GM19467 (cell line): ENCODE results near the gene F8.
"Not testable (repeated sequence)": the region's sequence is repeated elsewhere in the genome, so short reads cannot be mapped to it uniquely, and the experiment has no call there.

ENCODE experiments used
- ATAC-seq: cut with Tn5 transposase; IDR thresholded peaks from one replicate; pipeline ENCODE4 v1.9.1; 2021; ENCODE audit warnings: mild to moderate bottlenecking, moderate library complexity; ENCODE audit not compliant: unreplicated experiment

F8 gene

DNA sequence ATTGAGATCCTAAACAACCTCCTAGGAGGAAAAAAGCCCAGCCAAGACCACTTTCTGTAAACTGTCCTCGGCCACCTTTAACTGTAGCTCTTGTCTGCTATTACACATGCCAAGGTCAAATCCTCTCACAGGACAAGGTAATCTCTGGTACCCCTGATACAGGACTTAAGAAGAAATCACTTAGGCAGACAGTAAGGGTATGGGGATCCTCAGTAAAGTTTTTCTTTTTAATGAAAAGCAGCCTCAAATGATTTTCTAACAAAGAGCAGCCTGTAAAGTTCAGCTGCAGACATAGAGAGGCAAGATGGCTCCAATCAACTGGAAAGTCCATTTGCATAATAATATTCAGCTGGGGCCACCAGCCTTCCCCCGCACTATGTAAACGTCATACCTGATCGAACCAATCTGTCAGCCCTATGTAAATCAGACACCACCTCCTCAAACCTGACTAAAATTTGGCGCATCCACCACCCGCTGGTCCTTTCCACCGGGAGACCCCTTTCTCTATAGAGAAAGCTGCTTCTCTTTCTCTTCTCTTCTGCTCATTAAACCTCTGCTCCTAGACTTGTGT lies 202.7 kb downstream of the F8 start:
- ATAC-seq: peak; percentile 68

DNA sequence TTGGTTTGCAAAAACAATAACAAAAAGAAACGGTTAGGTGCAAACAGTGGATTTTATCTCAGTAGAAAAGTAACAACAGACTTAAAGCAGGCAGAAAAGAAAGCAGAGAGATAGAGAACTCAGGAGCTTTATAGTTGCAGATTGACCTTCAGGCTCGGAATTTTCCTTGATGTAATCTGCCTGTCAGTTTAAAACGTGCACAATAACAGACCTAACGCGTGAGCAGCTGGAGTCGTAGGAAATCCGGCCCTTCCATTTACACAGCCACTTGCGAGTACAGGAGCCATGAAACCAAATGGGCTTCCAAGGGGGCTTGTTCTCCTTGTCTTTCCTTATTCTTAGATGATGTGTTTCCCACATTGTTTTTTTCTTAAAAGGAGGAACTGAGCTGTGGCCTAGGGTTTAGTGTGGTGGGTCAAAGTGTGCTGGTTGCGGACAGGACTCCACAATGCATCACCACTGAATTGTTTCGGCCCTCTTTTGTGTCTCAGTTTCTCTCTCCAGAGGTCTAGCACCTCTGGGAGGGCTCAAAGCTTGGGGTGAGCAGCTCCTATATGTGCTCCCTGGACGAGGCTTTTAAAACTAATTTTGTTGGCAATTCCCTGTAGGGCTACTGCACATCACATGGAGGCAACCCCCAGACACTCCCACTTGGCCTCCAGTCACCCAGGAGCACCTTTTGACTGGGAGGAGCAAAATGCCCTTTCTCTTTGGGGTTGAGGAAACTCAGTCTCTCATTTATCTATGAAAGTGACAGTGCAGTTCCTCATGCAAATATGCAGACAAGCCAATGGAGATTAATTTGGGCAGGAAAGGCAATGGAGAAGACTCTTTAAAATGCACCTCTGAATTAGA lies 203.4 kb downstream of the F8 start:
- no peak for ATAC-seq

DNA sequence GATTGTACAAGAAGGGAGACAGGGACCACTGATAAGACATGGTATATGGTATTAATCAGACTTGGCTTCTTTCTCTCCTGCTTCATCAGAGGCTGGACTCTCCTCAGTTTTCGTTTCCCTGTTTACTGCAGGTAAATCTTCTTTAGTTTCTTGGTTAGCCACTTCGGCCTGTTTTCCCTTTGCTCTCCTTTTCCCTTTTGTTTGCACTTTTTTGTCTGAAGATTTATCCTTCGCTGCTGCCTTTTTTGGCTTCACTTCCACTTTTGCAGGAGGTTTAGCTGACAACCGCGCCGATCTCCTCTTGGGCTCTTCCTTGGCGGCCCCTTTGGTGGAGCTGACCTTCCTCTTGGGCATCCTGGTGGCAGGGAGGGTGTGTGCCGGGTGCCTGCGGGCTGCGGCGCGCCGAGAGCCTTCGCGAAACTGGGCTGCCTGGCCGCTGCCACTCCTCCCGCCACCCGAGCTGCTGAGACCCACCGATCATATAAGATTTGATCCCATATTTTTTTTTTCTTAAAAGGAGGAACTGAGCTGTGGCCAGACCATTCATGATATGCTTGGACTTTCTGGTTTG lies 205.4 kb downstream of the F8 start:
- ATAC-seq: not testable (repeated sequence)

DNA sequence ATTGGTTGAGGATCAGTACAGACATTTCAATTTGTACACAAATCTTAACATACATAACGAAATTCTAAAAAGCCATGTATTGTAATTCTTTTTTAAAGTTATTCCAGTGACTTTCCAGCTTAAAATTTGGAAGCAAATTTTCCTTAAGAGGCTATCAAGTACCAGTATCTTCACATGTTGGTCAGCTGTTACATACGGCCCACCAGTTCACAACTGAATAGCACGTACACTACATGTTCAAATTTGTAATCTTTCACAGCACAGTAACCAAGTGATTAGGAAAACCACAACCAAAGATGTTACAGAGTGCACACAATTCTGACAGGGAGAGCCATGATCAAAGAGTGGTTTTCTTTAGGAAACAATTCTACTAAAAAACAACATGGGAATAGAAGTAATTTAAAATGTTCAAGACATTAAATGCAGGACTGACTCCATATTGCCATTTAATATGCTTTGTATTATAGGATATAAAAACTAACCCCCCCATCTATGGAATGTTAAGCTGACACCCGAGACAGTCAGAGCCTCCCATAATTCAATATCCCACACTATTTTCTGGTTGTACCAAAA lies 206.1 kb downstream of the F8 start:
- ATAC-seq: not testable (repeated sequence)

DNA sequence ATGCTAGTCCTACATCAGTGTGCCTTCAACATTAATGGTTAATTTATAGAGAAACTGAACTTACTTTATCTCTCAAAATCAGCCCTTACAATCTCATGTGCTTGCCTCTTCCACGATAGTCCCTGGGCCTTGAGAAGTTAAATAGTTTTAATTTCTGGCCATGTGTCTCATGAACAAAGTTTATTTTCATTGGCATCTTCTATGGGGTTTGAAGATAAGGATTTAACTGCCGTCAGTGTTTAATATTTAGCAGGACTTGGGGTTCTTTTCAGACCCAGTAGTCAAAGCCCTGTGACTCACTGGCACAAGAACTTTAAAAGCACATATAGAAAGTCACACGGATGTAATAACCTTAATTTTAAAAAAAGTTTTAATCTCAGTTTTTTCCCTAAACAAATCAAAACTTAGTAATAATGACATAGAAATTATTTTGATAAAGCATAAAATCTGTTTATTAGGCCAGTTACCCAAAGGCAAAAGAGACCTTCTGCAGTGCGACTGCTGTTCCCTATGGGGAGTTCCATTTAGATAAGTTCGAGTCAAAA lies 207.2 kb downstream of the F8 start:
- ATAC-seq: no peak

DNA sequence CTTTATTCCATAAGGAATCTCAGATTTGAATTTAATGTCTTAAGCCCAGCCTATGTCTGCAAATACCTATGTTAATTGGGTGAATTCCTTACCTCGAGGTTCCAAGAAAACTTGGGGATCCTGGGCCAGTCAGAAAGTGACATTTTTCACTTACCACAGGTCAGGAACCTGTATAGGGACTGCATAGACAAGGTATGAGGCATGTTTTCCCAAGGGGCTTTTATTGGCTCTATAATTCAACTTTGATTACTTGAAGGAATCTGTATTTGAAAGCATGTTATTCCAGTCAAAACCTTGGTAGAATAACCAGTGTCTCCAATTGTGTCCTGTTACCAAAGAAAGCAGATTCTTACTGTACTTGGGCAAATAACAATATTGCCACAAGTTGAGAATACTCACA lies 208.7 kb downstream of the F8 start:
- ATAC-seq: no peak

DNA sequence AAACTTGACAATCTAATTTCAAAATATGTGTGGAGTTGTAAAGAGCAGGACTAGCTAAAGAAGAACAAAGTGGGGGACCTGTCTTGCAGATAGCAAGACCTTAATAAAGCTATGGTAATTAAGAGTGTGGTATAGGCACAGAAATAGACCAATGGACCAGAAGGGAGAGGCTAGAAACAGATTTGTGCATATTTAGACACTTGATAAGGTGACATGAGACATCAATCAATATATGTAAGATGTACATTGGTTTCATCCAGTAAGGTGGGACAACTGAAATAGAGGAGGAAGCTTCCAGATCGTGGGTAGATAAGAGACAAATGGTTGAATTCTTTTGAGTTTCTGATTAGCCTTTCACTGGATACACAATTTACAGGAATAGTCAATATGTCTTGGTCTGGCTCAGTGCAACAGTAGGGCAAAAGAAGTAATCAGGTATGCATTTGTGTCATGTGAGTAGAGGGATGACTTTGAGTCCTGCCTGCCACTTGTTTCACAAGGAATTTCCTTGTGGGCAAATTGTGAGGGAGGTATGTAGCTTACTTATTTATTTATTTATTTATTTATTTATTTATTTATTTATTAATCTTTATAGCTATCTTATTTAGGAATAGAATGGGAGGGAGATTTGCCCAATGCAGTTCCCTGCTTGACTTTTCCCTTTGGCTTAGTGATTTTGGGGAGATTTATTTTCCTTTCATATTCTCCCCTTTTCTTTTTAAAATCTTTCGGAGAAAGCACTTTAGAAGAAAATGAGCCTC lies 210.0 kb downstream of the F8 start:
- no peak for ATAC-seq

DNA sequence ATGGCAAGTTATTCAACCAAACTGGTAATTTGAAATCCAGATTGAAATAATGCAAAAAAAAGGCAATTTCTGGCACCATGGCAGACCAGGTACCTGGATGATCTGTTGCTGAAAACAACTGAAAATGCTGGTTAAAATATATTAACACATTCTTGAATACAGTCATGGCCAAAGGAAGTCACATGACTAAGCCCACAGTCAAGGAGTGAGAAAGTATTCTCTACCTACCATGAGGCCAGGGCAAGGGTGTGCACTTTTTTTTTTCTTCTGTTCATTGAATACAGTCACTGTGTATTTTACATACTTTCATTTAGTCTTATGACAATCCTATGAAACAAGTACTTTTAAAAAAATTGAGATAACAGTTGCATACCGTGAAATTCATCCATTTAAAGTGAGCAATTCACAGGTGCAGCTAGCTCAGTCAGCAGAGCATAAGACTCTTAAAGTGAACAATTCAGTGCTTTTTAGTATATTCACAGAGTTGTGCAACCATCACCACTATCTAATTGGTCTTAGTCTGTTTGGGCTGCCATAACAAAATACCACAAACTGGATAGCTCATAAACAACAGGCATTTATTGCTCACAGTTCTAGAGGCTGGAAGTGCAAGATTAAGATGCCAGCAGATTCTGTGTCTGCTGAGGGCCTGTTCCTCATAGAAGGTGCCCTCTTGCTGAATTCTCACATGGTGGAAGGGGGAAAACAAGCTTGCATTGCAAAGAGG lies 212.4 kb downstream of the F8 start:
- no peak for ATAC-seq

DNA sequence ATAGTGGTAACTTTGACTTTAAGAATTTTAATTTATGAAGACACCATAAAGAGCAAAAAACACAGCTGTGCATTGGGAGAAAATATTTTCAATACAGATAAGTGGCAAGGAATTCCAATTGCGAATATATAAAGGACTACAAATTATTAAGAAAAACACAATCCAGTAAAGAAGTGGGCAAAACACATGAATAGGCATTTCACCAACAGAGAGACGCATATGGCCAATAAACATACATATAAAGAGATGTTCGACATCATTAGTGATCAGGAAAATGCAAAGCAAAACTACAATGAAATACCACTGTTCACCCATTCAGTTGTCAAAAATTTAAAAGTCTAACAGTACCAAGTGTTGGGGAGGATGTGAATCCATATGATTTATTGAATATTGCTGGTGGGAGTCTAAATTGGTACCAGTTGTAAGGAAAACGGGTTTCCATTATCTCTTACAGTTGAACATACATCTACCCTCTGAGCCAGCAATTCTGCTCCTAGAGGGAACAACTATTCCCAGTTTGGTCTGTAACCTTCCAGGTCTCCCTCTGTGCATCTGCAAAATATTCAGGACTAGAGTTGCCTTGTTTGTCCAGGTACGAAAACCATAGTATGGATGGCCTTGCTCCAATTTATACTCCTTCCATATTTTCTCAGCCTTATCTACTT lies 215.6 kb downstream of the F8 start:
- no peak for ATAC-seq

DNA sequence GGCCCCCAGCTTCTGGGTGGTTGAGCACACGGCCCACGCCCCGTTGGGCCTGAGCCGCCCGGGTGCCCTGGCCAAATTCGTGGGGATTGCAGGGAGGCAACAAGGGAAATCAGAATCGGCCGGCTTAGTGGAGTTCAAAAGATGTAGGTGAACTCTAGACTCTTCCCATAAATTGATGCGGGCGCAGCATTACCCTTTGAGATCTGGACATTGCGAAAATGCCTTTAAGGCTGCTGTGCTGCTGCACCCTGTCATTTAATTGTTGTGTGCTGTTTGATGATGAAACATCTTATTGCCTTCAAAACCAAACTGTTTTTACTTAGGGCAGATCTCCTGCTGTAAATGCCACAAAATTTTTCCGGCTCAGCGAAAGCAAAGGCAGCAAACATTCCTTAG lies 216.8 kb downstream of the F8 start:
- ATAC-seq: no peak

DNA sequence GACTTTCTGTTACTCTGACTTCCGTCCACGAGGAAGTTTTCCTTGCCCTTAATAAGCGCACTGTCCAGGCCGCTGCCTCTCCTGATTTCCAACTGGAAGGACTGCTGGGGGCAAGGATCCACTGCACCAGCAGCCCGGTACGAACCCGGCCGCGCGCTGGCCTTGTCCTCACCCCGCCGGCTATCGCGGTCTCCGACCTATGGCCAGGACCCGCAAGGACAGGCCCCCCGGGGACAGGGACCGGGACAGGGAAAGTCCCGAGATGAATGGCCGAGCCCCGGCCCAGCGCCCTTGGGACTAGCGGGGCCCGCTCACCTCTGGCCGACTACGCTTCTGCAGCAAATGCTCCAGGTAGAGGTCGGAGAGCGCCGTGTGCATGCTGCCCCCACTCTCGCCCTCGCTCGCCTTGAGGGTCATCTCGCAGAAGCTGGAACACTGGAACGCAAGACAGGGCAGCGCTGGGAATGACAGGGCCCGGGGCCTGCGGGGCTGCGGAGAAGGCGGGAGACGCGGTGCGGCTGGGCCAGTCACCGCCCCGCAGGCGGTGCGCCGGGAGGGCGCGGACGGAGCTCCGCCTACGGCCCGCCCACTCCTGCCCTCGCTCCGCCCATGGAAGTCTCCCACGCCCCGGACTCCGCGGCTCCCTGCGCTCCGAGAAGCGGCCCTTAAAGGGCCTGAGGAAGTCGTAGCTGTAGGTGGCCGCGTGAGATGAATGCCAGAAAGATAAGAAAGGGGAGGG lies 217.4 kb downstream of the F8 start, which contains the start of gene MPP1:
Gene MPP1 (minus strand): TSS at position 529 of the 739 bp plus-strand sequence. CDS start 112 bp downstream, at position 417.
- peak; percentile 83 for ATAC-seq

DNA sequence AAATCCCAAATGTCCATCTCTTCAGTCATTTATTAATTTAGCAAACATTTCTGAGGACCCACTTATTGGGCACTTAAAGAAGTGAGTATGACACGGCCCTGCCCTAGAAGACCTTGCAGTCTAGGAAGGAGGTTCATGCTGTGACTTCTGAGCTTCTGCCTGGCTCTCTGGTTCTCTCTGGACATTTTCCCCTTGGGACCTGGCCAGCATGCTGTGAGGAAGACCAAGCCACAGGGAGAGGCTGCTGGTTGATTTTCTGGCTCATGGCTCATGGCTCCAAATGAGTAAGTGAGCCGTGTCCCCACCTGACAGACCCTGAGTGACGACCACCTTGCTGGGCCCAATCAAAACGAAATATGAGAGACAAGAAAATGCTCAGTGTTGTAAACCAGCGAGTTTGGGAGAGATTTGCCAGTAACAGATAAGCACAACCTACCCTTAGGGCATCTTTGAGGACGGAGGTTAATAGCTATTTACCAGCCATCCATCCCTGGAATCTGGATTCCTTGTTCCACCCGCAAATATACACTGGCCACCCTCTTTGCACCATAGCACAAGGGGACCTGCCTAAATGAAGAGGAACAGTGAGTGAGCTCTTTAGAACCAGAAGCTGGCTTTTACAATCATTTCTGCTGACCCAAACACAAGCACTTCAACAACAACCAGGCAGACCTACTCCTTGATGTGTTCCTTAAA lies 218.1 kb downstream of the F8 start:
- ATAC-seq: no peak

DNA sequence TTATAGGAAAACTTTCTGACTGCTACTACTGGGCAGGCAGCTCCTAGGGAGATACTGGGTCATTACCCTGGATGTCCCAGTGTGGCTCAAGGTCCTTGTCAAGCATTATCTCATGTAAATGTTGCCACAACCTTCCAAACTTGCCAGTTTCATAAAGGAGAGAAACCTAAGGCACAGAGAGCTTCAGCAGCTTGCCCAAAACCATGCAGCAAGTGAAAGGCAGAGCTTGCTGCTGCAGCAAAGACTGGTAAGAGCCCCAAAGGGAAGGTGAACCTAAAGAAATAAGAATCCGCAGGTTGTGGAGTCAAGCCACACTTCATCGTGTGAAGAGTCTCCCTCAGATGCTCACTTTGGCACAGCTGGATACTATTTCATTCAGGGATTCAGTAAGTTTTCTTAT lies 219.6 kb downstream of the F8 start:
- ATAC-seq: no peak

DNA sequence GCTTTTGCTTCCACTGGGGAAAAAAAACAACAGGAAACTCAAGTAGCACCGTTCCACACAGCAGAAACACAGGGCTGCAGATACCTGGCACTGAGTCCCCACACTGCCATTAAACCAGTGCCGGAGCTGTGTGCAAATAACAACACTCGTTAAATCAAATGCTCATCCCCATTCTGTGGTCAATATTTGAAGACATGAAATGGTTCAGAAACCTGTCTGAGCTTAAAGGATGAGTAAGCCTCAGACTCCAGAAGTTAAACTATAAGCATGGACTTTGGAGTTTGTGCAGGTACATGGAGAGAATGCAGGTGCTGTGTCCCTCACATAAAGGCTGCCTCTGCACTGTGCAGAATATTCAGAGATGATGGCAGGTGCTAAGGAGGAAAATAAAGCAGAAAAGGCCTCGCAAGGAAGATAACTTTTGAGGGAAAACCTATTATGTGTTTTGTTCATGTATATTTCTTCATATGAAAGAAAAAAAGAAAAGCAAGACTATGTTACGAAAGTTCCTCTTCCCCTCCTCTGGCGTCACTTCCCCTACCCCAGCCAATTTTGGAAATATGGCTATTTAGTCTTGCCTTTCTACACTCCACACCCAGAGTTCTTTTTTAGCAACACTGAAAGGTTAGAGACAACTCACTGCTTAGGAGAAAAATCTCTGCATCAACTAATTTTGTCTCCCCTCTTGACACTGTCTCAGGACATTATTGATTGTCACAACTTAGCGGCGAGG lies 221.9 kb downstream of the F8 start:
- no peak for ATAC-seq

DNA sequence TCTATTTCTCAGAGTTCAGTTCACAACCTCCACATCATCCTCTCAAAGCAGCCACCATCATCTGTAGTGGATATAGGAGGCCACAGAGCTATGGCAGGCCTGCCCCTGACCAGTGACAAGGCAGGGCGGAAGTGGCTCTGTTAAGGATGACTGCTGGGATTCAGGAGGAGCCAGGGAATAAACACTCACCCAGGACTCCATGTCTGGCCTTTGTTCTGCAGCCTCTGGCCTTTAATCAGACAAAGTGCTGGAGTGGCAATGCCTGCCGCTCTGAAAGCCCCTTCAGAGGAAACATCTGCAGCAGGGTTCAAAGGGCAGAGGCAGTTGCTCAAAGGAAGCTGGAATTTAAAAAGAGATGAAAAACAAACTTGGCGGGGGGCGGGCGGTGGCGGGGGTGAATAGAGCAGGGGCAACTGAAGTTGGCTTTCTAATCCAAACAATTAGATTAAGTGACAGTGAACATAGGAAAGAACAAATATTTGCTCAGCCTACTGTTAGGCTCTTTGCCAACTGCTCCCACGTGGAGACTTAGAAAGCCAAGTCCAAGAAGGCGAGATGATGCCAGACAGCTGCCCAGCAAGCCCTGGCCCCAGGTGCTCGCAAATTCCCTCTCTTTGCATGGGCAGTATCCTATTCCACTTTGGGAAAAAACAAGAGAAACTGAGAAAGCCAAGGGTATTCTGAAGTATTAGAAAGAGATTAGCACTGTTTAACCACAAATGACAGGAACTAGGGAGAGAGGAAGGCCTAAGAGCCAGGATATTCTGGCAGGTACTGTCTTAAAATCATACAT lies 222.8 kb downstream of the F8 start:
- no peak for ATAC-seq

DNA sequence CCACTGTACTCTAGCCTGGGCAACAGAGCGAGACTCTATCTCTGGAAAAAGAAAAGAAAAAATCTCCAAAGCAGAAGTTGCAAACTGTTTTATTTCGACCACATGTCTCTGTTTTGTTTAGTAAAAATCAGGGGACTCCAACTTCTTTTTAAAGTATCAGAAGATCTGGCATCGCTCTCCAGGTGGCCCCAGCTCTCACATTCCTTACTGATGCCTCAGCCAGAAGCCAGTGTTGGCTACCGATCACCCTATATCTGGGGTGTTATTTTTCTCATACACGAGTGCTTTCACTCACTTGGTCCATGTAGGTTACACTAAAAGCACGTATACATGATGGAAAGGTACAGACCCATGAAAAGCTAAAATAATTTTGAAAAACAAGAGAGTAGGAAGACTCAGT lies 225.5 kb downstream of the F8 start:
- ATAC-seq: no peak

DNA sequence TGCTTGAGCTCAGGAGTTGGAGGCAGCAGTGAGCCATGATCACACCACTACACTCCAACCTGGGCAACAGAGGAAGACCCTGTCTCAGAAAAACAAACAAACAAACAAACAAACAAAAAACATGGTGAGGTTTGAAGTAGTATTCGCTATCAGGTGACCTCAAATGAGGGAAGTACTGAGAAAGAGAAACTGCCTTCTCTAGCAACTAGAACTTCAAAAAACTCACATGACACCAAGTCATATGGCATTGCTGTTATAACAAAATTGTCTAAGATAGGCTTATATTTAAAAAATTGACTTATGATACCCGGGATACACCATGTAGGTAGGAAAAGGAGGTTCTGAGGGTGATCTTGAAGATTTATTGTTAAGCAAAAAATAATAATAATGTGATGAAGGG lies 227.5 kb downstream of the F8 start:
- ATAC-seq: no peak
